Upper lobe of left lung (tissue), 6 donors: ENCODE measurements around the gene TWNK. TPM values are rescaled to one million over a fixed set of nuclear protein-coding genes. Genes with fewer than 3 reads are reported as not detected.
A peak's percentile ranks its signal among the peaks of the same experiment; 100 is the strongest.

Experiments
- ATAC-seq, 2 donors: fragments of 200-7000 bp; cut with Tn5 transposase; one replicate each; pipeline ENCODE4 v1.9.1; 2022; ENCODE audit warnings: mild to moderate bottlenecking in 2 of 2, moderate library complexity in 2 of 2; ENCODE audit not compliant: low FRiP score in 2 of 2
- DNase-seq, 2 donors: peaks; one replicate each; pipeline ENCODE4 v3.0.0-alpha.2; 2019 to 2020
- H3K27ac ChIP-seq, 4 donors: fragments of 200-600 bp; sonication (generic); one replicate each; pipeline ENCODE4 v1.5.1; 2016 to 2019
- H3K27me3 ChIP-seq, 4 donors: fragments of 200-600 bp; sonication (generic); one replicate each; pipeline ENCODE4 v1.5.1; 2017 to 2019
- H3K36me3 ChIP-seq, 4 donors: fragments of 200-600 bp; sonication (generic); one replicate each; pipeline ENCODE4 v1.5.1; 2016 to 2019
- H3K4me1 ChIP-seq, 4 donors: fragments of 200-600 bp; sonication (generic); one replicate each; pipeline ENCODE4 v1.5.1; 2018 to 2019
- H3K4me3 ChIP-seq, 4 donors: fragments of 200-600 bp; sonication (generic); one replicate each; pipeline ENCODE4 v1.5.1; 2017 to 2019; ENCODE audit warnings: mild to moderate bottlenecking in 2 of 4, moderate library complexity in 1 of 4
- H3K9me3 ChIP-seq, 4 donors: fragments of 200-600 bp; sonication (generic); one replicate each; pipeline ENCODE4 v1.5.1; 2018 to 2019
- CTCF ChIP-seq, 6 experiments: fragments of 450-650 bp in 4 of 6; fragments of 200-600 bp in 2 of 6; sonication (generic) in 2 of 6; IDR thresholded peaks; one replicate each; pipeline ENCODE4 v1.5.1; 2016 to 2019; ENCODE audit warnings: antibody characterized with exemption in 6 of 6
- EP300 ChIP-seq, 4 donors: sonication (generic); formaldehyde crosslinking; IDR thresholded peaks; one replicate each; pipeline ENCODE4 v1.5.1; 2017; ENCODE audit warnings: antibody characterized with exemption in 4 of 4, control low read depth in 2 of 4
- POLR2A ChIP-seq, 4 donors: fragments of 450-650 bp; IDR thresholded peaks; one replicate each; pipeline ENCODE4 v1.5.1; 2016 to 2017; ENCODE audit warnings: antibody characterized with exemption in 4 of 4, mild to moderate bottlenecking in 2 of 4
- POLR2AphosphoS5 ChIP-seq, 2 donors: sonication (generic); formaldehyde crosslinking; IDR thresholded peaks; one replicate each; pipeline ENCODE4 v1.5.1; 2017; ENCODE audit warnings: antibody characterized with exemption in 2 of 2
- WGBS, 2 donors: methylation state at CpG; one replicate each; pipeline ENCODE4 v1.1.5; 2017 to 2018; 5-methylcytosine and 5-hydroxymethylcytosine counted together
- total RNA-seq, 6 donors: library from RNA; depleted of rRNA in 4 of 6; stranded (reverse); fragments of >200 nt in 4 of 6; gene quantifications; one replicate each; pipeline versions ENCODE4 v1.1.0 to v1.2.1, GENCODE V29; 2016 to 2021
- donor health status: DM: no; HTN: no; CAD: no; lungs with moderate emphysema.
- donor health status: DM: no; HTN: yes; CAD: no; lungs with severe emphysema.

The TWNK gene
- total RNA-seq, 6 donors from 2014 or later = 2.6 to 9.1 (median 5.8) TPM

DNA sequence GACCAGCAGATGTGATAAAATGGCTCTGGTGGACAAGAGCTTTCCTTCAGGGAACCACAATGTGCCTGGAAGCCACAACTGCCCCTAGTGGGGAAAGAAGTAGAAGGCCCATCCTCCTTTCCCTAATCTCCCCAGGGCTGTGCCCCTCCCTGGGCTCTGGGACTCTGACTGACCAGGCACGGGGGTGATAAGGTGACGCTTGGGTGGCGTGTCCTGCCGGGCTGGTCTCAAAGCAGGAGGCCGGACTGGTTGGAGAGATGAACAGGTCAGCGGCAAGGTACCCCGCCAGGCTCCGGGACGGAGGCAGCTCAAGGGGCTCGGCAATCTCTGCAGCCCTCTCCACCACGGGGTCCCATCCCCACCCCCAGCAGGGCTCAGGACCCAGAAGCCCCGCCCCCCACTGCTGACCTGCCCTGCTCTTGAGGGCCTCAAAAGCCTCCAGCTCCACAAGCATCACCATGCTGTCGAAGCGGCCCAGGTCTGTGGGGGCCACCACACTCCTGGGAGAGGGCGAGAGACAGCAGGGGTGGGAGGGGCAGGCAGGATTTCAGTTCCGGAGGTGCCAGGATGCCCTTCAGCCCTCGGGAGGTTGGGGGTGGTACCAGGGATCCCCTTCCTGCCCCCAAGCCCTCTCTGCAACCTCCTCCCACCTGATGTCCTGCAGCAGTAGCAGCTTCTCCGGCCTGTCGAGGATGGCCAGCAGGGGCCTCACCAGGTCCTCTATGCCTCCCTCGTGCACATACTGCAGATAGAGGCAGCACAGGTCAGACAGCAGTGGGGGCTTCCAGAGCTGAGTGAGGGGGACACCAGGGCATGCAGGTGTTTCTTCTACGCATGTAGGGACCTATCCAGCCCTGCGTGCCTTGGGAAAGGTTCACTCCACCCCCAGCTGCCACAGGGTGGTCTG, 24.4 kb downstream of the TWNK start:
- TF ChIP-seq POLR2AphosphoS5 (IDR thresholded peaks at IDR 0.05) (no peak), CTCF (IDR thresholded peaks at IDR 0.05) (peak in 2 of 6 experiments; percentile 12 to 15), EP300 (IDR thresholded peaks at IDR 0.05) (no peak), POLR2A (IDR thresholded peaks at IDR 0.05) (no peak)
- no peaks in the 10 kb centered on the region for H3K27me3 ChIP-seq
- H3K4me3 ChIP-seq = no peak overlapping the region
- 31 to 63% methylated on average over 4 to 20 of the region's 22 CpGs for WGBS, 2 donors
- no peaks in the 10 kb centered on the region for H3K9me3 ChIP-seq
- peaks cover 18 to 33% (median 21%) of the 10 kb centered on the region in 4 donors for H3K4me1 ChIP-seq
- ATAC-seq (no peak), DNase-seq (peak in 1 of 2 donors; percentile 43)
- H3K36me3 ChIP-seq = peaks cover 0 to 8% (median 4%) of the 10 kb centered on the region in 4 donors
- H3K27ac ChIP-seq = peak overlapping the region in 3 of 4 donors; percentile 35 to 77 (median 58)

- Histone ChIP-seq H3K4me1 (peaks cover 16 to 24% (median 21%) of the 10 kb centered on the region in 4 donors), H3K27ac (peak overlapping the region; percentile 35 to 77 (median 58)), H3K36me3 (no peaks in the 10 kb centered on the region), H3K27me3 (no peaks in the 10 kb centered on the region), H3K9me3 (no peaks in the 10 kb centered on the region), H3K4me3 (no peak overlapping the region)
- TF ChIP-seq POLR2AphosphoS5 (IDR thresholded peaks at IDR 0.05) (peak; percentile 42 to 69), CTCF (IDR thresholded peaks at IDR 0.05) (peak; percentile 82 to 97 (median 93)), EP300 (IDR thresholded peaks at IDR 0.05) (no peak)
- ATAC-seq (peak; percentile 85 to 92), DNase-seq (peak; percentile 57 to 91)
- 8 to 20% methylated on average over 11 to 14 of the region's 14 CpGs for WGBS, 2 donors
These were observed 25.4 kb downstream of the TWNK start for GRCh38 chr10:101012525-101013364.

- peaks cover 0 to 3% (median 0%) of the 10 kb centered on the region in 4 donors for H3K27me3 ChIP-seq
- peak overlapping the region in 3 of 4 donors; percentile 57 to 77 (median 58) for H3K27ac ChIP-seq
- H3K9me3 ChIP-seq = no peaks in the 10 kb centered on the region
- no peak for TF ChIP-seq CTCF (IDR thresholded peaks at IDR 0.05)
- TF ChIP-seq EP300 (IDR thresholded peaks at IDR 0.05) = no peak
- no peak for TF ChIP-seq POLR2AphosphoS5 (IDR thresholded peaks at IDR 0.05)
- TF ChIP-seq POLR2A (IDR thresholded peaks at IDR 0.05) = no peak
- H3K4me1 ChIP-seq = peaks cover 10 to 25% (median 21%) of the 10 kb centered on the region in 4 donors
- WGBS, 2 donors = 45 to 50% methylated on average over 9 of the region's 9 CpGs
- no peaks in the 10 kb centered on the region for H3K36me3 ChIP-seq
- DNase-seq (no peak), ATAC-seq (no peak)
- no peak overlapping the region for H3K4me3 ChIP-seq
These were observed 26.1 kb downstream of the TWNK start for GRCh38 chr10:101013365-101013825.

GRCh38 chr10:101014230-101014884, 27.0 kb downstream of the TWNK start:
- peaks cover 18 to 33% (median 28%) of the 10 kb centered on the region in 4 donors for H3K4me1 ChIP-seq
- WGBS, 2 donors = 11 to 18% methylated on average over 10 to 11 of the region's 11 CpGs
- ATAC-seq = peak; percentile 82 to 85
- TF ChIP-seq POLR2A (IDR thresholded peaks at IDR 0.05) = no peak
- peak; percentile 87 to 96 (median 92) for TF ChIP-seq CTCF (IDR thresholded peaks at IDR 0.05)
- H3K9me3 ChIP-seq = no peaks in the 10 kb centered on the region
- peaks cover 0 to 5% (median 2%) of the 10 kb centered on the region in 4 donors for H3K27me3 ChIP-seq
- H3K27ac ChIP-seq = no peak overlapping the region
- no peaks in the 10 kb centered on the region for H3K36me3 ChIP-seq
- no peak overlapping the region for H3K4me3 ChIP-seq
- DNase-seq = peak; percentile 82 to 95
